ENCODE measurements around the gene CFAP47. TPM values are rescaled to one million over a fixed set of nuclear protein-coding genes. Genes with fewer than 3 reads are reported as not detected.
"Not testable (repeated sequence)": the region's sequence is repeated elsewhere in the genome, so short reads cannot be mapped to it uniquely, and the experiment has no call there.

The CFAP47 gene
- total RNA-seq, 1 donor from 2014 or later: not detected

GRCh38 chrX:36062778-36063177, 143.2 kb downstream of the CFAP47 start:
- Mint-ChIP-seq H3K4me3 (ENCODE audit: unreplicated experiment) (no peak overlapping the region), H3K9me3 (ENCODE audit: unreplicated experiment) (no peaks in the 10 kb centered on the region), H3K27me3 (ENCODE audit: low read depth, unreplicated experiment) (no peaks in the 10 kb centered on the region), H3K36me3 (ENCODE audit: low read depth, unreplicated experiment) (no peaks in the 10 kb centered on the region), H3K4me1 (ENCODE audit: low read depth, unreplicated experiment) (no peaks in the 10 kb centered on the region), H3K27ac (ENCODE audit: unreplicated experiment) (no peak overlapping the region)
- FAIRE-seq (no peak), DNase-seq (ENCODE audit: low read depth) (no peak)
- Histone ChIP-seq H3K4me3 (ENCODE audit: insufficient read depth, low read depth, low read length) (no peak overlapping the region), H3K36me3 (ENCODE audit: insufficient read depth, low read length) (no peaks in the 10 kb centered on the region), H3K4me1 (ENCODE audit: insufficient read depth, low read length) (no peaks in the 10 kb centered on the region), H3K27me3 (ENCODE audit: insufficient read depth, low read length) (no peaks in the 10 kb centered on the region), H3K79me2 (ENCODE audit: insufficient read depth, low read length) (no peaks in the 10 kb centered on the region), H3K27ac (ENCODE audit: low read depth, low read length) (no peak overlapping the region), H3K4me2 (ENCODE audit: low read length) (no peak overlapping the region), H3K9me3 (ENCODE audit: insufficient read depth, low read depth, low read length) (no peaks in the 10 kb centered on the region), H4K20me1 (ENCODE audit: insufficient read depth, low read length) (no peaks in the 10 kb centered on the region), H2AFZ (ENCODE audit: low read depth, low read length) (no peak overlapping the region), H3K9ac (ENCODE audit: low read length) (no peak overlapping the region)
- TF ChIP-seq EZH2 (IDR thresholded peaks at IDR 0.05; ENCODE audit: insufficient read depth, low read length) (no peak), CTCF (IDR thresholded peaks at IDR 0.05; ENCODE audit: insufficient read depth, low read depth, low read length) (no peak)

GRCh38 chrX:36071061-36071460, 151.5 kb downstream of the CFAP47 start:
- H4K20me1 ChIP-seq (ENCODE audit: insufficient read depth, low read length): no peaks in the 10 kb centered on the region
- no peaks in the 10 kb centered on the region for H3K79me2 ChIP-seq (ENCODE audit: insufficient read depth, low read length)
- H3K27ac ChIP-seq (ENCODE audit: low read depth, low read length): no peak overlapping the region
- H3K4me2 ChIP-seq (ENCODE audit: low read length): no peak overlapping the region
- no peak for TF ChIP-seq CTCF (IDR thresholded peaks at IDR 0.05; ENCODE audit: insufficient read depth, low read depth, low read length)
- TF ChIP-seq EZH2 (IDR thresholded peaks at IDR 0.05; ENCODE audit: insufficient read depth, low read length): no peak
- no peaks in the 10 kb centered on the region for H3K36me3 ChIP-seq (ENCODE audit: insufficient read depth, low read length)
- H3K9ac ChIP-seq (ENCODE audit: low read length): no peak overlapping the region
- FAIRE-seq (no peak), DNase-seq (ENCODE audit: low read depth) (no peak)
- no peaks in the 10 kb centered on the region for H3K4me1 ChIP-seq (ENCODE audit: insufficient read depth, low read length)
- no peak overlapping the region for H2AFZ ChIP-seq (ENCODE audit: low read depth, low read length)
- H3K27me3 ChIP-seq (ENCODE audit: insufficient read depth, low read length): no peaks in the 10 kb centered on the region
- no peak overlapping the region for H3K4me3 ChIP-seq (ENCODE audit: insufficient read depth, low read depth, low read length)
- no peaks in the 10 kb centered on the region for H3K9me3 Mint-ChIP-seq (ENCODE audit: unreplicated experiment)
- H3K9me3 ChIP-seq (ENCODE audit: insufficient read depth, low read depth, low read length): no peaks in the 10 kb centered on the region
- H3K4me3 Mint-ChIP-seq (ENCODE audit: unreplicated experiment): no peak overlapping the region
- no peaks in the 10 kb centered on the region for H3K36me3 Mint-ChIP-seq (ENCODE audit: low read depth, unreplicated experiment)
- no peak overlapping the region for H3K27ac Mint-ChIP-seq (ENCODE audit: unreplicated experiment)
- no peaks in the 10 kb centered on the region for H3K27me3 Mint-ChIP-seq (ENCODE audit: low read depth, unreplicated experiment)
- no peaks in the 10 kb centered on the region for H3K4me1 Mint-ChIP-seq (ENCODE audit: low read depth, unreplicated experiment)

GRCh38 chrX:36075009-36075408, 155.5 kb downstream of the CFAP47 start:
- H3K9ac ChIP-seq (ENCODE audit: low read length); H3K79me2 ChIP-seq (ENCODE audit: insufficient read depth, low read length); H3K4me3 ChIP-seq (ENCODE audit: insufficient read depth, low read depth, low read length); FAIRE-seq; H3K4me2 ChIP-seq (ENCODE audit: low read length); H3K27ac Mint-ChIP-seq (ENCODE audit: unreplicated experiment); H3K27me3 Mint-ChIP-seq (ENCODE audit: low read depth, unreplicated experiment); H3K36me3 ChIP-seq (ENCODE audit: insufficient read depth, low read length); H2AFZ ChIP-seq (ENCODE audit: low read depth, low read length); H3K4me1 Mint-ChIP-seq (ENCODE audit: low read depth, unreplicated experiment); H3K4me1 ChIP-seq (ENCODE audit: insufficient read depth, low read length); DNase-seq (ENCODE audit: low read depth); H3K27ac ChIP-seq (ENCODE audit: low read depth, low read length); H3K36me3 Mint-ChIP-seq (ENCODE audit: low read depth, unreplicated experiment); H3K9me3 ChIP-seq (ENCODE audit: insufficient read depth, low read depth, low read length); H3K4me3 Mint-ChIP-seq (ENCODE audit: unreplicated experiment); H4K20me1 ChIP-seq (ENCODE audit: insufficient read depth, low read length); H3K9me3 Mint-ChIP-seq (ENCODE audit: unreplicated experiment); H3K27me3 ChIP-seq (ENCODE audit: insufficient read depth, low read length): not testable (repeated sequence)

Measured in astrocyte (in vitro differentiated cells and primary cell).